GM08714 (cell line): ENCODE data around the gene SLC23A2.

ENCODE experiments used
- H3K4me3 ChIP-seq: fragments of 200-500 bp; sonication (Bioruptor generic); 2 replicates; pipeline ENCODE4 v1.5.1; 2014; ENCODE audit warnings: mild to moderate bottlenecking, low read length, inconsistent platforms
- ZNF274 ChIP-seq: IDR thresholded peaks from 2 replicates; pipeline ENCODE4 v1.6.1; 2012; ENCODE audit warnings: mild to moderate bottlenecking, low read depth, low read length

SLC23A2 gene

DNA sequence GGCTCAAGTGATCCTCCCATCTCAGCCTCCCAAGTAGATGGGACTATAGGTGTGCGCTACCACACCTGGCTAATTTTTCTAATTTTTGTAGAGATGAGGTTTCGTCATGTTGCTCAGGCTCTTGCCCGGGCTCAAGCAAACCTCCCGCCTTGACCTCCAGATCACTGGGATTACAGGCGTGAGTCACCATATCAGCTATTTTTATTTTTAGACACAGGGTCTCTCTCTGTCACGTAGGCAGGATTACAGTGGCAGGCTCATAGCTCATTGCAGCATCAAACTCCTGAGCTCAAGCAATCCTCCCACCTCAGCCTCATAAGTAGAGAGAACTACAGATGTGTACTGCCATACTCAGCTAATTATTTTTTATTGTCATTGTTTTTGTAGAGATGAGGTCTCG lies 41.7 kb downstream of the SLC23A2 start:
- TF ChIP-seq ZNF274 = no peak
- H3K4me3 ChIP-seq = no peak overlapping the region

DNA sequence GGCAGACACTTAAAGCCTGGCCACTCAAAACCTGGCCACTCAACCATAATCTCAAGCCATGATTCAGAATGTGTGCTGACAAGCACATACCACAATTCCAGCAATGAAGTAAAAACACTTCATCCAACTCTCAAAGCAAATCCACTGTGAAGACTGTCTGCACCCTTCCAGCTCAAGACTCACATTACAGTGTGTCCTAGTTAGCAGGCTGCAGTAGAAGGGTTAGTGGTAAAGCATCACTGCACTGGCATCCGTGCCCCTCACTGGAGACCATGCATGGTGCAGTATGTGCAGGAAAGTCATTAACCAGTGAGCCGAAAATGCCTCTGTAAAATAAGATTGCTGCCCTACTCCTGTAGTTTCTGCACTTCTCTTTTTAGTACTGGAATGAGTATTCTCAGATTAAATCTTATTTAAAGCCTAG lies 43.4 kb downstream of the SLC23A2 start:
- no peak for TF ChIP-seq ZNF274
- no peak overlapping the region for H3K4me3 ChIP-seq

DNA sequence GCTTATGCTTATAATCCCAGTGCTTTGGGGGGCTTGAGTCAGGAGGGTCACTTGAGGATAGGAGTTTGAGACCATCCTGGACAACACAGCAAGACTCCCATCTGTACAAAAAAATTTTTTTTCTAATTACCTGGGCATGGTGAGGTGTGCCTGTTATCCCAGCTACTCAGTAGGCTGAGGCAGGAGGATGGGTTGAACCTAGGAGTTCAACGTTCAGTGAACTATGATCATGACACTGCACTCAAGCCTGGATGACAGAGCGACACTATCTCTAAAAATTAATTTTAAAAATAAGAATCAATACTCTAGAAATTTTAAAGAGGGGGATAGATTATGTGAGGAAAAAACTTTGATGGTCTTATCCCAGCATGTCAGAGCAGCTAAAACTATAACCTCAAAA lies 44.1 kb downstream of the SLC23A2 start:
- no peak overlapping the region for H3K4me3 ChIP-seq
- no peak for TF ChIP-seq ZNF274

GRCh38 chr20:4956200-4956810 lies 45.0 kb downstream of the SLC23A2 start:
- no peak overlapping the region for H3K4me3 ChIP-seq
- TF ChIP-seq ZNF274 = no peak

GRCh38 chr20:4953881-4954280 lies 47.4 kb downstream of the SLC23A2 start:
- H3K4me3 ChIP-seq = no peak overlapping the region

DNA sequence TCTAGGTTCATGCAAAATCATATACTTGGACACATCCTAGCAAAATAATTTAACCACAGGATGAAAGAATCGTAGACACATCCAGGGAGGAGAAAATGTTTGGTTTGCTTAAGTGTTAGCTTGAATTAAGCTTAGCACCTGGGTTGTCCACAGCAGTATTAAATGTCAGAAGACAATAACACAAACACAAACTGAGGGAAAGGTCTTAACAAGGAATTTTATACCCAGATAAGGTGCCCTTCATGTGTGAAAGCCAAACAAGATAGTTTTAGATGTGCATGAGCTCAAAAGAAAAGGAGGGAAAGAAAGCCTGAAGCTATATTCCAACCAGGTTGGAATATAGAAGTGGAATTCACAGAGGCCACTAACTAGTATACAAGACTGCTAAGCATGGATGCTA lies 49.1 kb downstream of the SLC23A2 start:
- no peak overlapping the region for H3K4me3 ChIP-seq
- no peak for TF ChIP-seq ZNF274

More at GRCh38 chr20:4953881-4954280, 47.4 kb downstream of the SLC23A2 start:
- TF ChIP-seq ZNF274 = no peak

GRCh38 chr20:4951299-4951698 lies 50.0 kb downstream of the SLC23A2 start:
- no peak overlapping the region for H3K4me3 ChIP-seq
- no peak for TF ChIP-seq ZNF274

DNA sequence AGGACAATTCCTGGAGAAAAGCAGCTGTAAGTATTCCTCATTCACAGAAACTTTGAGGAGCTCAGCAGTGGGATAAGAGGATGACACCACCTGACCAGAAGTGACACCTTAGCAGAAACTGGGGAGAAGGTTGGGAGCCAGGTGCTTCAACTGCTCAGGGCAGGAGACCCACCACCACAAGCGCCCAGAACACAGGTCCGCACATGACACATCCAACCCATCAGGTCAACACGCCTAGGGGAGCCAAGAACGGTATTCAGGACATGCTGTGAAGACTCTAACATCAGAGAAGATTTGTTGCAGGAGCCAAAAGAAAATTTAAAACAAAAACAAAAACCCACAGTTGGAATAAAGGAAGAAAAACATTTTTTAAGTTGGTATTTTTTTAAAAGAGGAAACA lies 50.5 kb downstream of the SLC23A2 start:
- no peak for TF ChIP-seq ZNF274
- H3K4me3 ChIP-seq = no peak overlapping the region

GRCh38 chr20:4950437-4950836 lies 50.9 kb downstream of the SLC23A2 start:
- TF ChIP-seq ZNF274 = no peak

GRCh38 chr20:4949833-4950178 lies 51.5 kb downstream of the SLC23A2 start:
- no peak overlapping the region for H3K4me3 ChIP-seq
- TF ChIP-seq ZNF274 = no peak

More at GRCh38 chr20:4950437-4950836, 50.9 kb downstream of the SLC23A2 start:
- no peak overlapping the region for H3K4me3 ChIP-seq

GRCh38 chr20:4947817-4948559 lies 53.3 kb downstream of the SLC23A2 start:
- H3K4me3 ChIP-seq = no peak overlapping the region
- TF ChIP-seq ZNF274 = no peak

- no peak for TF ChIP-seq ZNF274
- no peak overlapping the region for H3K4me3 ChIP-seq
Observed at GRCh38 chr20:4946986-4947385, 54.3 kb downstream of the SLC23A2 start.

GRCh38 chr20:4946585-4946984 lies 54.7 kb downstream of the SLC23A2 start:
- no peak overlapping the region for H3K4me3 ChIP-seq
- no peak for TF ChIP-seq ZNF274

DNA sequence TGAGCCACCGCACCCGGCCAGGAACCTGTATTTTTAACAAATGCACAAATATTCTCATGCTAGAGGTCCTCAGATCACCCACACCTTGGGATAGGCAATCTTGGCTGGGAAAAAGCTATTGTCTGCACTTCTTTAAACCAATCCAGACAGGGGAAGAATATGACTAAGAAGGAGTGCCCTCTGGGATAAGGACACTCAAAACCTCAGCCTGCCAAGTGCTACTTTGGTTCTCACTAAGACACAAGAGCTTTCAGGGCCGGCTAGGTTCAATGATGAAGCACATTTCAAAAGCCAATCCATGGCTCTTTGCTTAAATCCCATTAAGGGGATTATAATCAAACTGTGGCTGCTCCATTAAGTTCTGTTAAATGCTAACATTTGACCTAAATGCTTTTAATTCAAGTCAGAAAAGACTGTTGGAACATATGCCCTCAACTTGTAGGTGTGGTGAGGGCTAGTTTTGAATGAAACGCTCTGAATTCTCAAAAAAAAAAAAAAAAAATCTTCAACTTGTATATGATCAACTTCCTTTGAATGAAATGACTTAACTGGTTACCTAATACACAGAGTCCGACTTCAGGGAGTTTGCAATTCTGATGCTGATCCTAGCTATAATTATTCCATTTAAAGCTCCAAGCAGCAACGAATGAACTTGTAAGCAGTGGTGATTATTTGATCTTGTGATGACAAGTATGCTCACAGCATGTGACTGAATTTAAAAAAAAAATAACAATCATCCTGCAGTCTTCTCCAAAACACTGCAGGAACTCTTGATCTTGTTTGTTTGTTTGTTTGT lies 56.6 kb downstream of the SLC23A2 start:
- TF ChIP-seq ZNF274 = no peak
- H3K4me3 ChIP-seq = no peak overlapping the region

DNA sequence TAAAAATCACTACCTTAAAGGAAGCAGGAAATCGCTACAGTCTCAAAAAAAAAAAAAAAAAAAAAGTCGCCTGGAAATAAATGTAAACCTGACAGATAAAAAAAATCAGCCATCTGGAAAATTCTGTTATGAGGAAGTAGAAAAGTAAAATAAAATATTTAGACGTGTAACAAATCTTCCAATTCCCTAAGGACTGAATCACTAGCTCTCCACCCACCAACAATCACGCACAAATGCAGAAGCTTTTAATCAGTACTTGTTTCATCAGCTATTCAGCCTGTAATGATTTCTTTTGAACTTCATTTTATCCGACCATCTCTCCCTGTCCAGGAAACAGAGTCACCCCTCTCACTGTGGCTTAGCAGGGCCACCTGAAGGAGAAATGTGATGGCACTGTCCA lies 59.0 kb downstream of the SLC23A2 start:
- TF ChIP-seq ZNF274 = no peak
- H3K4me3 ChIP-seq = no peak overlapping the region
